ENCODE measurements around the gene GORASP1. TPM values are rescaled to one million over a fixed set of nuclear protein-coding genes. Genes with fewer than 3 reads are reported as not detected.

GORASP1 gene
- polyA plus RNA-seq, 1 donor = 66.7 TPM

GRCh38 chr3:39141171-39141995, 34.0 kb upstream of the GORASP1 start:
- peak; percentile 63 to 77 for DNase-seq
- H3K36me3 ChIP-seq (ENCODE audit: control insufficient read depth, insufficient read depth, low read length) = peaks cover 53% of the 10 kb centered on the region
- WGBS (ENCODE audit: insufficient coverage, low lambda C conversion rate) = no CpG with 5 or more reads among the region's 4 CpGs
- peak overlapping the region; percentile 16 for H3K27ac ChIP-seq (ENCODE audit: low read length)
- no peak overlapping the region for H3K4me3 ChIP-seq (ENCODE audit: low read length)
- H3K4me1 ChIP-seq (ENCODE audit: control insufficient read depth, insufficient read depth, low read length) = peaks cover 27% of the 10 kb centered on the region
- no peaks in the 10 kb centered on the region for H3K27me3 ChIP-seq (ENCODE audit: control insufficient read depth, insufficient read depth, low read length)
- H3K9me3 ChIP-seq (ENCODE audit: control insufficient read depth, low read depth, low read length) = no peaks in the 10 kb centered on the region

GRCh38 chr3:39140341-39140971, 33.0 kb upstream of the GORASP1 start:
- Histone ChIP-seq H3K4me1 (ENCODE audit: control insufficient read depth, insufficient read depth, low read length) (peaks cover 20% of the 10 kb centered on the region), H3K27ac (ENCODE audit: low read length) (no peak overlapping the region), H3K36me3 (ENCODE audit: control insufficient read depth, insufficient read depth, low read length) (peaks cover 46% of the 10 kb centered on the region), H3K27me3 (ENCODE audit: control insufficient read depth, insufficient read depth, low read length) (no peaks in the 10 kb centered on the region), H3K4me3 (ENCODE audit: low read length) (no peak overlapping the region), H3K9me3 (ENCODE audit: control insufficient read depth, low read depth, low read length) (no peaks in the 10 kb centered on the region)
- DNase-seq = no peak
- WGBS (ENCODE audit: insufficient coverage, low lambda C conversion rate) = no CpG with 5 or more reads among the region's 2 CpGs

DNA sequence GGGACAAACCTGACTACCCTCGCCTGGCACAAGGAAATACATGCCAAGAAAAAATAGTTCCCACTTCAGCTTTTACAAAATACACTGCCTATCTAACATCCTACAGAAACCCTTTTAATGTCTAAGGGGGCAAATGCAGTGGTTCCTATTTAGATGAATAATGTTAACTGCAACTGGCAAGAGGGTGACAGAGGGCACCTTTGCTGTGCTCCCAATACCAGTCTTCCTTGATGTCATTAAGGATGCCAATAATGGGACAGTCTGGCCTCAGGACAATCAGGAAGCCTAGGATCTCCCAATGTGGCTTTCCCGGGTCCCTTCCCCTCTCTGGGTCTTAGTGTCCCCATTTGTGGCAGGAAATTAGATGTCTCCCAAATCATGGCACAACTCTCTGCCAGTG, 32.0 kb upstream of the GORASP1 start:
- H3K9me3 ChIP-seq (ENCODE audit: control insufficient read depth, low read depth, low read length) = no peaks in the 10 kb centered on the region
- H3K4me1 ChIP-seq (ENCODE audit: control insufficient read depth, insufficient read depth, low read length) = peaks cover 20% of the 10 kb centered on the region
- no CpG with 5 or more reads among the region's 2 CpGs for WGBS (ENCODE audit: insufficient coverage, low lambda C conversion rate)

GRCh38 chr3:39138804-39139415, 31.5 kb upstream of the GORASP1 start:
- no peaks in the 10 kb centered on the region for H3K27me3 ChIP-seq (ENCODE audit: control insufficient read depth, insufficient read depth, low read length)
- WGBS (ENCODE audit: insufficient coverage, low lambda C conversion rate) = no CpG with 5 or more reads among the region's 7 CpGs
- peaks cover 32% of the 10 kb centered on the region for H3K36me3 ChIP-seq (ENCODE audit: control insufficient read depth, insufficient read depth, low read length)
- peaks cover 20% of the 10 kb centered on the region for H3K4me1 ChIP-seq (ENCODE audit: control insufficient read depth, insufficient read depth, low read length)
- H3K4me3 ChIP-seq (ENCODE audit: low read length) = no peak overlapping the region
- no peak overlapping the region for H3K27ac ChIP-seq (ENCODE audit: low read length)
- no peak for DNase-seq
- no peaks in the 10 kb centered on the region for H3K9me3 ChIP-seq (ENCODE audit: control insufficient read depth, low read depth, low read length)

More for the DNA sequence above, 32.0 kb upstream of the GORASP1 start:
- Histone ChIP-seq H3K27ac (ENCODE audit: low read length) (no peak overlapping the region), H3K36me3 (ENCODE audit: control insufficient read depth, insufficient read depth, low read length) (peaks cover 37% of the 10 kb centered on the region), H3K4me3 (ENCODE audit: low read length) (no peak overlapping the region), H3K27me3 (ENCODE audit: control insufficient read depth, insufficient read depth, low read length) (no peaks in the 10 kb centered on the region)
- DNase-seq = no peak

- Histone ChIP-seq H3K4me3 (ENCODE audit: low read length) (no peak overlapping the region), H3K36me3 (ENCODE audit: control insufficient read depth, insufficient read depth, low read length) (peaks cover 24% of the 10 kb centered on the region), H3K9me3 (ENCODE audit: control insufficient read depth, low read depth, low read length) (no peaks in the 10 kb centered on the region), H3K4me1 (ENCODE audit: control insufficient read depth, insufficient read depth, low read length) (peaks cover 20% of the 10 kb centered on the region), H3K27ac (ENCODE audit: low read length) (no peak overlapping the region), H3K27me3 (ENCODE audit: control insufficient read depth, insufficient read depth, low read length) (no peaks in the 10 kb centered on the region)
- DNase-seq = no peak
- no CpG with 5 or more reads among the region's 10 CpGs for WGBS (ENCODE audit: insufficient coverage, low lambda C conversion rate)
Measured at GRCh38 chr3:39137991-39138803, 30.8 kb upstream of the GORASP1 start.

GRCh38 chr3:39137435-39137936, 30.1 kb upstream of the GORASP1 start:
- H3K9me3 ChIP-seq (ENCODE audit: control insufficient read depth, low read depth, low read length) = no peaks in the 10 kb centered on the region
- peaks cover 19% of the 10 kb centered on the region for H3K4me1 ChIP-seq (ENCODE audit: control insufficient read depth, insufficient read depth, low read length)
- peaks cover 17% of the 10 kb centered on the region for H3K36me3 ChIP-seq (ENCODE audit: control insufficient read depth, insufficient read depth, low read length)
- H3K27ac ChIP-seq (ENCODE audit: low read length) = no peak overlapping the region
- no peaks in the 10 kb centered on the region for H3K27me3 ChIP-seq (ENCODE audit: control insufficient read depth, insufficient read depth, low read length)
- DNase-seq = no peak
- H3K4me3 ChIP-seq (ENCODE audit: low read length) = no peak overlapping the region
- WGBS (ENCODE audit: insufficient coverage, low lambda C conversion rate) = 100% methylated on average over 4 of the region's 18 CpGs

DNA sequence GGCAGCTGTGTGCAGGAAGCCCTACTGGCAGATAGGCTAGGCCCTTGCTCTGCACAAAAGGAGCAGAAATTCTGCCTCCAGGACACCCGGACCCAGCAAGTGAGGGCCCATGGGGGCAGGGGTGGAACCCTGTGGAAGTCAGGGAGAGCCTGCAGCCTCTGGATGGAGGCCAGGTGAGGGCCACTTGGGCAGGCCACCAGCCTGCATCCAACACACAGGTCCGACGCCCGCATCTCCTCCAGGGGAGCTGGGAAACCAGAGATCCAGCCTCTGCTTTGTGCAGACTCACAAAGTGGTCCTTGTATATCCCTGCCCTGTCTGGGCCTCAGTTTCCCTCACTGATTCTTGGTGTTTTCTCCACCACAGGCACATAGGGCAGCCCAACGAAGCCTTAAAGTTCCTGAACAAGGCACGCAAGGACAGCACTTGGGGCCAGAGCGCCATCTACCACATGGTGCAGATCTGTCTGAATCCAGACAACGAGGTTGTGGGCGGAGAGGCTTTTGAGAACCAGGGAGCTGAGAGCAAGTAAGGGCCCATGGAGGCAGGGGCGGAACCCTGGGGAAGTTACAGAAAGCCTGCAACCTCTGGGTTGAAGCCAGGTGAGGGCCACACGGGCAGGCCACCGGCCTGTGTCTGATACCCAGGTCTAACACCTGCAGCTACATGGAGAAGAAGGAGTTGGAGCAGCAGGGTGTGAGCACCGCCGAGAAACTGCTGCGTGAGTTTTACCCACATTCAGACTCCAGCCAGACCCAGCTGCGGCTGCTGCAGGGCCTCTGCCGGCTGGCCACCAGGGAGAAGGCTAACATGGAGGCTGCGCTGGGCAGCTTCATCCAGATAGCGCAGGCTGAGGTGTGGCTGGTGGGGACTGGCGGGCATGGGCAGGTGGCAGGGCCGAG, 29.4 kb upstream of the GORASP1 start:
- Histone ChIP-seq H3K4me1 (ENCODE audit: control insufficient read depth, insufficient read depth, low read length) (peaks cover 12% of the 10 kb centered on the region), H3K9me3 (ENCODE audit: control insufficient read depth, low read depth, low read length) (no peaks in the 10 kb centered on the region), H3K27me3 (ENCODE audit: control insufficient read depth, insufficient read depth, low read length) (no peaks in the 10 kb centered on the region), H3K4me3 (ENCODE audit: low read length) (no peak overlapping the region), H3K27ac (ENCODE audit: low read length) (no peak overlapping the region), H3K36me3 (ENCODE audit: control insufficient read depth, insufficient read depth, low read length) (peaks cover 10% of the 10 kb centered on the region)
- DNase-seq = no peak
- no CpG with 5 or more reads among the region's 21 CpGs for WGBS (ENCODE audit: insufficient coverage, low lambda C conversion rate)

GRCh38 chr3:39135170-39135805, 27.9 kb upstream of the GORASP1 start:
- Histone ChIP-seq H3K27me3 (ENCODE audit: control insufficient read depth, insufficient read depth, low read length) (no peaks in the 10 kb centered on the region), H3K9me3 (ENCODE audit: control insufficient read depth, low read depth, low read length) (no peaks in the 10 kb centered on the region), H3K4me1 (ENCODE audit: control insufficient read depth, insufficient read depth, low read length) (peaks cover 3% of the 10 kb centered on the region), H3K4me3 (ENCODE audit: low read length) (no peak overlapping the region), H3K27ac (ENCODE audit: low read length) (no peak overlapping the region), H3K36me3 (ENCODE audit: control insufficient read depth, insufficient read depth, low read length) (peaks cover 1% of the 10 kb centered on the region)
- no CpG with 5 or more reads among the region's 8 CpGs for WGBS (ENCODE audit: insufficient coverage, low lambda C conversion rate)
- no peak for DNase-seq

DNA sequence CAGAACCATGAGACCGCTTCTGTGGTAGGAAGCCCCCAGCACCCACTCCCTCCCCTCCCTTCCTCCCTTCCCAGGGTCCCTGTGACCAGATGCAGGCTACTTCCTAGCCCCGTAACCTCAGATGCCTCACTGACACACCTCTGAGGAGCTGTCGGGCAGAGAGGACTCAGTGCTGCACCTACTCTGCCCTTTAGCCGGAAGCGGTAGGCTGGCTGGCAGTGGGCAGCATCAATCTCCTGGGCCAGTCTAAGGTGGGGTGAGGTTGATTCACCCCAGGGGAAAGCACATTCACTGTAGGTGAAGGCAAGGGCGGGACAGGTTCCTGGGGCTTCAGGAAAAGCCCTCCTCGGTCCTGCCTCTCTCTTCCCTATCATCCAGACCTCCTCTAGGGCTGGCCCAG, 26.9 kb upstream of the GORASP1 start:
- Histone ChIP-seq H3K36me3 (ENCODE audit: control insufficient read depth, insufficient read depth, low read length) (no peaks in the 10 kb centered on the region), H3K9me3 (ENCODE audit: control insufficient read depth, low read depth, low read length) (no peaks in the 10 kb centered on the region), H3K4me1 (ENCODE audit: control insufficient read depth, insufficient read depth, low read length) (peaks cover 5% of the 10 kb centered on the region), H3K27me3 (ENCODE audit: control insufficient read depth, insufficient read depth, low read length) (no peaks in the 10 kb centered on the region), H3K27ac (ENCODE audit: low read length) (no peak overlapping the region), H3K4me3 (ENCODE audit: low read length) (no peak overlapping the region)
- DNase-seq = no peak
- WGBS (ENCODE audit: insufficient coverage, low lambda C conversion rate) = no CpG with 5 or more reads among the region's 7 CpGs
